Stomach (tissue), 9 donors: Measurements from ENCODE around the gene FAM163B. TPM values are rescaled to one million over a fixed set of nuclear protein-coding genes. Genes with fewer than 3 reads are reported as not detected.

Experiments
- DNase-seq, 2 donors: peaks; one replicate each; pipeline versions ENCODE4 v3.0.0 to v3.0.0-alpha.2; 2013 to 2019
- H3K27ac ChIP-seq, 5 donors: fragments of 200-600 bp in 4 of 5; sonication (generic) in 4 of 5; one replicate each; pipeline ENCODE4 v1.5.1; 2013 to 2019; ENCODE audit warnings: mild to moderate bottlenecking in 1 of 5, moderate library complexity in 1 of 5
- H3K27me3 ChIP-seq, 3 donors: fragments of 200-600 bp; sonication (generic); one replicate each; pipeline ENCODE4 v1.5.1; 2017 to 2019; ENCODE audit warnings: mixed run types in 1 of 3
- H3K36me3 ChIP-seq, 4 donors: fragments of 200-600 bp; sonication (generic); 1 replicate in 3 of 4; 2 replicates in 1 of 4; pipeline ENCODE4 v1.5.1; 2016 to 2019
- H3K4me1 ChIP-seq, 4 donors: fragments of 200-600 bp; sonication (generic); one replicate each; pipeline ENCODE4 v1.5.1; 2016 to 2019
- H3K4me3 ChIP-seq, 4 donors: fragments of 200-600 bp; sonication (generic) in 3 of 4; one replicate each; pipeline ENCODE4 v1.5.1; 2016 to 2019; ENCODE audit warnings: mild to moderate bottlenecking in 1 of 4
- H3K9me3 ChIP-seq, 4 donors: fragments of 200-600 bp; sonication (generic); one replicate each; pipeline ENCODE4 v1.5.1; 2016 to 2019
- CTCF ChIP-seq, 7 experiments: fragments of 450-650 bp in 4 of 7; fragments of 200-600 bp in 3 of 7; sonication (generic) in 3 of 7; IDR thresholded peaks; one replicate each; pipeline ENCODE4 v1.5.1; 2016 to 2019; ENCODE audit warnings: antibody characterized with exemption in 7 of 7, control low read depth in 2 of 7, mild to moderate bottlenecking in 1 of 7
- EP300 ChIP-seq: sonication (generic); formaldehyde crosslinking; IDR thresholded peaks from one replicate; pipeline ENCODE4 v1.6.1; 2017; ENCODE audit warnings: antibody characterized with exemption
- POLR2A ChIP-seq, 4 donors: fragments of 450-650 bp; IDR thresholded peaks; one replicate each; pipeline ENCODE4 v1.6.1; 2016; ENCODE audit warnings: antibody characterized with exemption in 4 of 4, control low read depth in 2 of 4, mild to moderate bottlenecking in 1 of 4, moderate library complexity in 1 of 4
- POLR2AphosphoS5 ChIP-seq, 3 donors: sonication (generic); formaldehyde crosslinking; IDR thresholded peaks; one replicate each; pipeline ENCODE4 v1.6.1; 2016; ENCODE audit warnings: antibody characterized with exemption in 3 of 3
- WGBS, 5 donors: extraction: QIAGEN DNeasy Blood & Tissue Kit in 3 of 5; methylation state at CpG; one replicate each; pipeline versions ENCODE4 v1.1.5 to v1.1.7; 2013 to 2018; 5-methylcytosine and 5-hydroxymethylcytosine counted together
- intact Hi-C: fragments of 100-400 bp; cut with DNase I; formaldehyde crosslinking; loops from one replicate; pipeline ENCODE4 v1.15.1; 2023; ENCODE audit warnings: low total_unique reads
- polyA plus RNA-seq, 3 donors: library from polyadenylated mRNA; stranded (reverse); fragments of 200-250 nt; gene quantifications; one replicate each; pipeline ENCODE4 v1.2.3, GENCODE V29; 2013
- total RNA-seq, 5 donors: library from RNA; depleted of rRNA; stranded (reverse); fragments of >200 nt; gene quantifications; one replicate each; pipeline versions ENCODE4 v1.1.0 to v1.2.3, GENCODE V29; 2014 to 2016
- donor health status: healthy with polysubstance abuse.
- donor health status: Bipolar disorder and iron deficiency.
- donor health status: healthy.

FAM163B gene
- total and polyA plus RNA-seq, 8 donors: not detected

- H3K4me1 ChIP-seq: no peaks in the 10 kb centered on the region
- H3K36me3 ChIP-seq: no peaks in the 10 kb centered on the region
- H3K9me3 ChIP-seq: no peaks in the 10 kb centered on the region
- no peak for DNase-seq
- WGBS, 5 donors: 76 to 86% (median 81%) methylated on average over 7 of the region's 7 CpGs
- intact Hi-C loops: no loop called here
- no peak overlapping the region for H3K27ac ChIP-seq
- no peak overlapping the region for H3K4me3 ChIP-seq
- TF ChIP-seq CTCF (IDR thresholded peaks at IDR 0.05) (no peak), EP300 (no peak), POLR2AphosphoS5 (IDR thresholded peaks at IDR 0.05) (no peak), POLR2A (IDR thresholded peaks at IDR 0.05) (no peak)
- H3K27me3 ChIP-seq: peaks cover 0 to 25% (median 0%) of the 10 kb centered on the region in 3 donors
Observed at GRCh38 chr9:133641396-133641655, 32.1 kb upstream of the FAM163B start.

GRCh38 chr9:133640580-133641395, 31.6 kb upstream of the FAM163B start:
- H3K27ac ChIP-seq: no peak overlapping the region
- no peak for DNase-seq
- no peak overlapping the region for H3K4me3 ChIP-seq
- no peaks in the 10 kb centered on the region for H3K9me3 ChIP-seq
- H3K27me3 ChIP-seq: peaks cover 0 to 28% (median 0%) of the 10 kb centered on the region in 3 donors
- WGBS, 5 donors: 71 to 77% (median 73%) methylated on average over 13 of the region's 13 CpGs
- TF ChIP-seq CTCF (IDR thresholded peaks at IDR 0.05) (no peak), POLR2AphosphoS5 (IDR thresholded peaks at IDR 0.05) (no peak), POLR2A (IDR thresholded peaks at IDR 0.05) (no peak), EP300 (no peak)
- intact Hi-C loops: no loop called here
- H3K36me3 ChIP-seq: no peaks in the 10 kb centered on the region
- no peaks in the 10 kb centered on the region for H3K4me1 ChIP-seq

- WGBS, 5 donors: 69 to 94% (median 90%) methylated on average over 5 to 7 of the region's 7 CpGs
- Histone ChIP-seq H3K36me3 (no peaks in the 10 kb centered on the region), H3K27ac (no peak overlapping the region), H3K9me3 (no peaks in the 10 kb centered on the region), H3K4me1 (no peaks in the 10 kb centered on the region), H3K4me3 (no peak overlapping the region), H3K27me3 (peaks cover 0 to 34% (median 0%) of the 10 kb centered on the region in 3 donors)
- no peak for DNase-seq
- intact Hi-C loops: no loop called here
- TF ChIP-seq POLR2A (IDR thresholded peaks at IDR 0.05) (no peak), EP300 (no peak), POLR2AphosphoS5 (IDR thresholded peaks at IDR 0.05) (no peak), CTCF (IDR thresholded peaks at IDR 0.05) (no peak)
Observed at GRCh38 chr9:133640160-133640559, 31.0 kb upstream of the FAM163B start.

GRCh38 chr9:133639613-133640012, 30.4 kb upstream of the FAM163B start:
- no peaks in the 10 kb centered on the region for H3K4me1 ChIP-seq
- H3K4me3 ChIP-seq: no peak overlapping the region
- no peak for TF ChIP-seq POLR2AphosphoS5 (IDR thresholded peaks at IDR 0.05)
- TF ChIP-seq CTCF (IDR thresholded peaks at IDR 0.05): no peak
- no peak for TF ChIP-seq EP300
- TF ChIP-seq POLR2A (IDR thresholded peaks at IDR 0.05): no peak
- peaks cover 0 to 39% (median 0%) of the 10 kb centered on the region in 3 donors for H3K27me3 ChIP-seq
- no peaks in the 10 kb centered on the region for H3K9me3 ChIP-seq
- DNase-seq: no peak
- no peaks in the 10 kb centered on the region for H3K36me3 ChIP-seq
- H3K27ac ChIP-seq: no peak overlapping the region
- intact Hi-C loops: no loop called here
- 81 to 100% (median 84%) methylated on average over 2 to 8 of the region's 8 CpGs for WGBS, 5 donors
